ENCODE results near the gene LMBRD1.

DNA sequence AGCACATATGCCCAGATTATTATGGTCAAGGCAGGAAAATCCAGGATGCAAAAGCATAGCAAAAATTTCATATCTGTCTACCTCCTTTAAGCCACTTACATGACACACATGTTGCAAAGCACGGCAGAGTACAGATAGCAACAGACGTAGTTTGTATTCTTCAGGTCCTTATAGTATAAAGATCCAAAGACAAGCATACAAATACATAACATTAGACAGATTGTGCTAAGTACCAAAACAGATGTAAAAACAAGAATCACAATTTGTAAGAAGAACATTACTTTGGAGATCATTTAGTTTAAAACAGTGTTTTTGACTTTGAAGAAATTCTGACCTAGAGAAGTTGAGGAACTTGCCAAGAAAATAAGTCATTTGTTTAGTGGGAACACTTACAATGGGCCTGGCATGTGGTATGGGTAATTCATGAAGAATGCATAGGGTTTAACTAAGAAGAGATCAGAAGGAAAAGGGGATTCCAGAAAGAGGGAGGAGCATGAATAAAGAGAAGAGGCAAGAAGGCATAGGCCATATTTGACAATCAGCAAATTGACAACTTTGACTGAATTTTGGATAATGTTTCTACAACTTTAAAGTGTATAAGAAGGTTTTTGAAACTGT, 30.6 kb upstream of the LMBRD1 start:
- TF ChIP-seq POLR2A (IDR thresholded peaks at IDR 0.05) (no peak), CTCF (IDR thresholded peaks at IDR 0.05) (no peak), EP300 (IDR thresholded peaks at IDR 0.05) (no peak), POLR2AphosphoS5 (IDR thresholded peaks at IDR 0.05) (no peak)
